ENCODE data around the gene ARL8B. TPM values are rescaled to one million over a fixed set of nuclear protein-coding genes. Genes with fewer than 3 reads are reported as not detected.

Gene ARL8B
- total RNA-seq, 1 donor from 2014 or later = 43.5 TPM

- Mint-ChIP-seq H3K4me1 (ENCODE audit: unreplicated experiment) (peaks cover 15% of the 10 kb centered on the region), H3K27me3 (no peaks in the 10 kb centered on the region)
- TF ChIP-seq CTCF (conservative IDR thresholded peaks at IDR 0.05) = no peak
Measured at GRCh38 chr3:5220193-5220592, 98.1 kb downstream of the ARL8B start.

GRCh38 chr3:5220667-5221431 is 98.8 kb downstream of the ARL8B start:
- Mint-ChIP-seq H3K27me3 (no peaks in the 10 kb centered on the region), H3K9me3 (no peaks in the 10 kb centered on the region), H3K36me3 (peaks cover 4% of the 10 kb centered on the region), H3K4me1 (ENCODE audit: unreplicated experiment) (peaks cover 15% of the 10 kb centered on the region), H3K4me3 (no peak overlapping the region), H3K27ac (no peak overlapping the region)
- DNase-seq (ENCODE audit: extremely low spot score, unreplicated experiment) = no peak
- no peak for TF ChIP-seq CTCF (conservative IDR thresholded peaks at IDR 0.05)

More at GRCh38 chr3:5220193-5220592, 98.1 kb downstream of the ARL8B start:
- H3K36me3 Mint-ChIP-seq = peaks cover 8% of the 10 kb centered on the region
- H3K27ac Mint-ChIP-seq = peak overlapping the region; percentile 3
- no peak for DNase-seq (ENCODE audit: extremely low spot score, unreplicated experiment)
- no peak overlapping the region for H3K4me3 Mint-ChIP-seq
- no peaks in the 10 kb centered on the region for H3K9me3 Mint-ChIP-seq

- Mint-ChIP-seq H3K27me3 (no peaks in the 10 kb centered on the region), H3K27ac (no peak overlapping the region), H3K36me3 (peaks cover 4% of the 10 kb centered on the region), H3K9me3 (no peaks in the 10 kb centered on the region), H3K4me3 (no peak overlapping the region), H3K4me1 (ENCODE audit: unreplicated experiment) (peaks cover 17% of the 10 kb centered on the region)
- TF ChIP-seq CTCF (conservative IDR thresholded peaks at IDR 0.05) = no peak
- no peak for DNase-seq (ENCODE audit: extremely low spot score, unreplicated experiment)
Measured at GRCh38 chr3:5221701-5222100, 99.6 kb downstream of the ARL8B start.

GRCh38 chr3:5222283-5223005 is 100.4 kb downstream of the ARL8B start:
- TF ChIP-seq CTCF (conservative IDR thresholded peaks at IDR 0.05) = no peak
- Mint-ChIP-seq H3K27me3 (no peaks in the 10 kb centered on the region), H3K36me3 (peaks cover 4% of the 10 kb centered on the region), H3K4me1 (ENCODE audit: unreplicated experiment) (peaks cover 19% of the 10 kb centered on the region), H3K27ac (no peak overlapping the region), H3K4me3 (no peak overlapping the region), H3K9me3 (no peaks in the 10 kb centered on the region)
- no peak for DNase-seq (ENCODE audit: extremely low spot score, unreplicated experiment)

GRCh38 chr3:5226783-5227182 is 104.7 kb downstream of the ARL8B start:
- TF ChIP-seq CTCF (conservative IDR thresholded peaks at IDR 0.05) = peak; percentile 70
- H3K27ac Mint-ChIP-seq = no peak overlapping the region
- peaks cover 8% of the 10 kb centered on the region for H3K4me1 Mint-ChIP-seq (ENCODE audit: unreplicated experiment)
- no peak overlapping the region for H3K4me3 Mint-ChIP-seq
- no peaks in the 10 kb centered on the region for H3K9me3 Mint-ChIP-seq
- no peaks in the 10 kb centered on the region for H3K36me3 Mint-ChIP-seq
- no peaks in the 10 kb centered on the region for H3K27me3 Mint-ChIP-seq
- DNase-seq (ENCODE audit: extremely low spot score, unreplicated experiment) = no peak

Measured in type B pancreatic cell (in vitro differentiated cells).